Chondrocyte (in vitro differentiated cells): Measurements from ENCODE around the gene STAT3. TPM values are rescaled to one million over a fixed set of nuclear protein-coding genes. Genes with fewer than 3 reads are reported as not detected.

ENCODE experiments used
- DNase-seq: peaks from one replicate; pipeline ENCODE4 v3.0.0; 2021; ENCODE audit warnings: mixed read lengths, low spot score
- H3K27ac Mint-ChIP-seq: one replicate; pipeline ENCODE4 v1.8.0; 2021; ENCODE audit warnings: mild to moderate bottlenecking, moderate library complexity, mixed read lengths; ENCODE audit not compliant: unreplicated experiment
- H3K27me3 Mint-ChIP-seq: 2 replicates; pipeline ENCODE4 v1.8.0; 2021; ENCODE audit warnings: low read depth, mixed read lengths
- H3K36me3 Mint-ChIP-seq: 2 replicates; pipeline ENCODE4 v1.8.0; 2021; ENCODE audit warnings: low read depth, mixed read lengths
- H3K4me1 Mint-ChIP-seq: 2 replicates; pipeline ENCODE4 v1.8.0; 2021; ENCODE audit warnings: low read depth, mild to moderate bottlenecking, mixed read lengths
- H3K4me3 Mint-ChIP-seq: one replicate; pipeline ENCODE4 v1.8.0; 2021; ENCODE audit warnings: mild to moderate bottlenecking, moderate library complexity, mixed read lengths; ENCODE audit not compliant: unreplicated experiment
- H3K9me3 Mint-ChIP-seq: 2 replicates; pipeline ENCODE4 v1.8.0; 2021; ENCODE audit warnings: low read depth, mixed read lengths
- CTCF ChIP-seq: fragments of 200-600 bp; sonication (generic); IDR thresholded peaks from 2 replicates; pipeline ENCODE4 v1.5.0; 2021; ENCODE audit warnings: antibody characterized with exemption, mild to moderate bottlenecking, moderate library complexity
- total RNA-seq: library from RNA; stranded (reverse); gene quantifications from 3 replicates; pipeline ENCODE4 v1.2.1, GENCODE V29; 2021

The STAT3 gene
- total RNA-seq, 1 donor from 2014 or later, result 164 TPM

- Mint-ChIP-seq H3K4me3 (peak overlapping the region; percentile 92), H3K27me3 (no peaks in the 10 kb centered on the region), H3K27ac (peak overlapping the region; percentile 98), H3K36me3 (peaks cover 1% of the 10 kb centered on the region), H3K9me3 (no peaks in the 10 kb centered on the region), H3K4me1 (peaks cover 50% of the 10 kb centered on the region)
- TF ChIP-seq CTCF, result no peak
- DNase-seq, result no peak
Observed at GRCh38 chr17:42386777-42387657, 1.2 kb downstream of the STAT3 start.

GRCh38 chr17:42381898-42382297, 6.3 kb downstream of the STAT3 start:
- TF ChIP-seq CTCF, result no peak

GRCh38 chr17:42380935-42381334, 7.3 kb downstream of the STAT3 start:
- Mint-ChIP-seq H3K27ac (peak overlapping the region; percentile 34), H3K36me3 (no peaks in the 10 kb centered on the region), H3K27me3 (no peaks in the 10 kb centered on the region), H3K9me3 (no peaks in the 10 kb centered on the region), H3K4me3 (no peak overlapping the region), H3K4me1 (peaks cover 63% of the 10 kb centered on the region)
- no peak for TF ChIP-seq CTCF
- DNase-seq, result no peak

More at GRCh38 chr17:42381898-42382297, 6.3 kb downstream of the STAT3 start:
- peaks cover 1% of the 10 kb centered on the region for H3K36me3 Mint-ChIP-seq
- H3K9me3 Mint-ChIP-seq, result no peaks in the 10 kb centered on the region
- peak overlapping the region; percentile 84 for H3K27ac Mint-ChIP-seq
- DNase-seq, result no peak
- no peaks in the 10 kb centered on the region for H3K27me3 Mint-ChIP-seq
- H3K4me1 Mint-ChIP-seq, result peaks cover 71% of the 10 kb centered on the region
- H3K4me3 Mint-ChIP-seq, result no peak overlapping the region

GRCh38 chr17:42378959-42379594, 9.2 kb downstream of the STAT3 start:
- Mint-ChIP-seq H3K4me1 (peaks cover 58% of the 10 kb centered on the region), H3K9me3 (no peaks in the 10 kb centered on the region), H3K27ac (peak overlapping the region; percentile 87), H3K27me3 (no peaks in the 10 kb centered on the region), H3K4me3 (peak overlapping the region; percentile 27), H3K36me3 (no peaks in the 10 kb centered on the region)
- TF ChIP-seq CTCF, result no peak
- DNase-seq, result no peak

GRCh38 chr17:42378359-42378958, 9.8 kb downstream of the STAT3 start:
- H3K9me3 Mint-ChIP-seq, result no peaks in the 10 kb centered on the region
- no peak for DNase-seq
- no peak for TF ChIP-seq CTCF
- H3K27me3 Mint-ChIP-seq, result no peaks in the 10 kb centered on the region
- peaks cover 55% of the 10 kb centered on the region for H3K4me1 Mint-ChIP-seq
- peak overlapping the region; percentile 27 for H3K4me3 Mint-ChIP-seq
- no peaks in the 10 kb centered on the region for H3K36me3 Mint-ChIP-seq
- peak overlapping the region; percentile 87 for H3K27ac Mint-ChIP-seq
